Brain microvascular endothelial cell (primary cell): ENCODE results near the gene TUBGCP5.

Experiments used
- DNase-seq: peaks from one replicate; pipeline ENCODE4 v3.0.0-alpha.2; 2020
- H3K27ac ChIP-seq: fragments of 250-450 bp; sonication (Bioruptor Pico); 2 replicates; pipeline ENCODE4 v1.5.1; 2020; ENCODE audit warnings: mild to moderate bottlenecking, moderate library complexity
- H3K27me3 ChIP-seq: fragments of 250-450 bp; sonication (Bioruptor Pico); replicated peaks from 2 replicates; pipeline ENCODE4 v1.5.1; 2020; ENCODE audit warnings: mild to moderate bottlenecking
- H3K36me3 ChIP-seq: fragments of 250-450 bp; sonication (Bioruptor Pico); replicated peaks from 2 replicates; pipeline ENCODE4 v1.5.1; 2020; ENCODE audit warnings: mild to moderate bottlenecking
- H3K4me3 ChIP-seq: 2 replicates; pipeline ENCODE4 v1.5.1; 2011; ENCODE audit warnings: low read depth, mild to moderate bottlenecking, control low read depth, low read length, moderate library complexity
- in situ Hi-C: cut with HindIII; loops from 2 replicates; pipeline ENCODE4 v1.10.0; 2017; ENCODE audit warnings: low sequenced_read_pairs, low pct_ligation_motif_present
- TF ChIP-seq, protein P1 (sequence below): IDR thresholded peaks from 2 replicates; pipeline ENCODE4 v1.5.1; 2011; ENCODE audit warnings: low read depth, mild to moderate bottlenecking, moderate library complexity, low read length, control low read depth, inconsistent platforms; ENCODE audit errors: missing control alignments

The TUBGCP5 gene

GRCh38 chr15:22959321-22960101 lies 79.9 kb downstream of the TUBGCP5 start:
- in situ Hi-C loops: no loop called here
- TF ChIP-seq, protein P1, sequence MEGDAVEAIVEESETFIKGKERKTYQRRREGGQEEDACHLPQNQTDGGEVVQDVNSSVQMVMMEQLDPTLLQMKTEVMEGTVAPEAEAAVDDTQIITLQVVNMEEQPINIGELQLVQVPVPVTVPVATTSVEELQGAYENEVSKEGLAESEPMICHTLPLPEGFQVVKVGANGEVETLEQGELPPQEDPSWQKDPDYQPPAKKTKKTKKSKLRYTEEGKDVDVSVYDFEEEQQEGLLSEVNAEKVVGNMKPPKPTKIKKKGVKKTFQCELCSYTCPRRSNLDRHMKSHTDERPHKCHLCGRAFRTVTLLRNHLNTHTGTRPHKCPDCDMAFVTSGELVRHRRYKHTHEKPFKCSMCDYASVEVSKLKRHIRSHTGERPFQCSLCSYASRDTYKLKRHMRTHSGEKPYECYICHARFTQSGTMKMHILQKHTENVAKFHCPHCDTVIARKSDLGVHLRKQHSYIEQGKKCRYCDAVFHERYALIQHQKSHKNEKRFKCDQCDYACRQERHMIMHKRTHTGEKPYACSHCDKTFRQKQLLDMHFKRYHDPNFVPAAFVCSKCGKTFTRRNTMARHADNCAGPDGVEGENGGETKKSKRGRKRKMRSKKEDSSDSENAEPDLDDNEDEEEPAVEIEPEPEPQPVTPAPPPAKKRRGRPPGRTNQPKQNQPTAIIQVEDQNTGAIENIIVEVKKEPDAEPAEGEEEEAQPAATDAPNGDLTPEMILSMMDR: no peak
- no peak overlapping the region for H3K27ac ChIP-seq
- H3K36me3 ChIP-seq: no peaks in the 10 kb centered on the region
- H3K27me3 ChIP-seq: no peaks in the 10 kb centered on the region
- no peak for DNase-seq
- H3K4me3 ChIP-seq: no peak overlapping the region

DNA sequence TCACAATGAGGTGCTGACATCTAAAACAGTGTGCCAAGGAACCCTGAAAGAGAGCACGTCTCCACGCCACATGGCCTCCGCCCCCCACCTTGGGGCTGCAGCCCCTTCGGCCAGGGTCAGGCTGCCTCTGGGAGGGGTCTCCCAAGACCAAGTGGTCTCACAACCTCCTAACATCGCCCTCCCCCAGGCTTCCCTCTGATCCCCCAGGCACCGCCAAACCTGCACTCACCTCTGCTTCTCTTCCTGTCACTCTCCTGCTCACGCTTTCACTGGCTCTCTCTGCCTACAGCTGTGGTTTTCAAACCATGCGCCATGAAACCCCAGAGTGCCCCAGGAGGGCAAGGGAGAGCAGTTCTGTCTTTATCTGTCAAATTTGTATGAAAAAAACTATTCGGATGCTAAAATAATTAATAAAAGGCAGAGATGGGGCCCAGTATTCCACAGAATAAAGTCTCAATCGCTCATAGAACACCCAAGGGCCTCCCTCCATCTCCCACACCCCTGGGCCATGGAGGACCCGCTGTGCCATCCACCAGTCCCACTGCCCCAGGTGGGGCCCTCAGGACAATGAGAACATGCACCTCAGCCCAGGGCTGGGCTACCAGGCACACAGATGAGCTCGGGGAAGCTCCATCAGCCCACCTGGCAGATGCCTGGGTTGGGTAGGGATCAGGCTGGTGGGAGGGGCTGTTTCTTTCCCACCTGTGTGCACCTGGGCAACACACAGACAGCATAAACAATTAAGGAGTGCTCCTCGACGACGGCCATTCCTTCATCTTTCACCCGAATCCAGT lies 80.7 kb downstream of the TUBGCP5 start:
- TF ChIP-seq, protein P1: no peak
- DNase-seq: no peak
- no peak overlapping the region for H3K4me3 ChIP-seq
- no peaks in the 10 kb centered on the region for H3K27me3 ChIP-seq
- no peaks in the 10 kb centered on the region for H3K36me3 ChIP-seq
- in situ Hi-C loops: no loop called here
- H3K27ac ChIP-seq: no peak overlapping the region

DNA sequence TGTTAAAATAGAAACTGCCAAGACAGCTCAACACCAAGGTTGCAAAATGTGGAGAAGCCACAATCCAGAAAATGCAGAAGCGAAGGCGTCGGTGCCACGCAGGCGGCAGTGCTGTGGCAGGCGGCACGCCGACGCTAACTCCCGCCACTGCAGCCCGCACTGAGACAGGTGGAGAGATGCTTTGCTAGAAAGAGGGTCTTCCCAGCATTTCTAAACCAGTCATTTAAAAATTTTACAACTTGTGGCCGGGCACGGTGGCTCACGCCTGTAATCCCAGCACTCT lies 82.5 kb downstream of the TUBGCP5 start:
- TF ChIP-seq, protein P1: no peak
- DNase-seq: no peak
- H3K36me3 ChIP-seq: no peaks in the 10 kb centered on the region
- H3K27me3 ChIP-seq: no peaks in the 10 kb centered on the region
- in situ Hi-C loops: no loop called here
- no peak overlapping the region for H3K4me3 ChIP-seq
- H3K27ac ChIP-seq: no peak overlapping the region

- TF ChIP-seq, protein P1: no peak
- Histone ChIP-seq H3K27ac (no peak overlapping the region), H3K4me3 (no peak overlapping the region), H3K36me3 (no peaks in the 10 kb centered on the region), H3K27me3 (no peaks in the 10 kb centered on the region)
- peak; percentile 37 for DNase-seq
- in situ Hi-C loops: no loop called here
These were observed 83.0 kb downstream of the TUBGCP5 start for GRCh38 chr15:22956257-22956977.

DNA sequence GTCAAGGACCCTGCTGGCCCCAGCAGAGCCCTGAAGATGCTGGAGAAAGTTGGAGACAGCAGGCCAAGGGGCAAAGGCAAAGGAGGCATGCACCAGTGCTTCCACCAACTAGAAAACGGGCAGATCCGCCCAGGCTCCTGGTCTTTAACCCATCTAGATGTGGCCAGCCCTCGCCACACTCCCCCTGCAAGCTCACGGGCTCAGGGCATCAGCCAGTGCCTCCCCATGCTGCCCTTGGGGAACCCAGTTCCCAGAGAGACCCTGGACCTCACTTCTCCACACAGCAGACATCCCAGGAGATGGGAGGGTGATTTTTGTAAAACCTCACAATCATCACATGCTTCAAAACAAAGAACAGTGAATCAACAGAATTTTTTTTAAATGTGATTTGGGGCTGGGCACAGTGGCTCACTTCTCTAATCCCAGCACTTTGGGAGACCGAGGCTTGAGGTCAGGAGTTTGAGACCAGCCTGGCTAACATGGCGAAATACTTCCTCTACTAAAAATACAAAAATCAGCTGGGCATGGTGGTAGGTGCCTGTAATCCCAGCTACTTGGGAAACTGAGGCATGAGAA lies 83.7 kb downstream of the TUBGCP5 start:
- in situ Hi-C loops: no loop called here
- Histone ChIP-seq H3K36me3 (no peaks in the 10 kb centered on the region), H3K27me3 (no peaks in the 10 kb centered on the region), H3K4me3 (no peak overlapping the region), H3K27ac (no peak overlapping the region)
- TF ChIP-seq, protein P1: no peak
- no peak for DNase-seq
